HEK293 (cell line): ENCODE results near the gene PRMT2.

Source experiments
- SETDB1 ChIP-seq: IDR thresholded peaks from one replicate; pipeline ENCODE4 v1.6.1; 2017; ENCODE audit warnings: mild to moderate bottlenecking, low read length, moderate library complexity, mixed read lengths; ENCODE audit not compliant: insufficient read length
- ZNF549 ChIP-seq: fragments of 450-650 bp; IDR thresholded peaks from 2 replicates; pipeline ENCODE4 v1.5.1; 2018; ENCODE audit warnings: missing biosample characterization, missing genetic modification characterization, mild to moderate bottlenecking, inconsistent platforms, moderate library complexity
- ZNF558 ChIP-seq: fragments of 450-650 bp; formaldehyde crosslinking; IDR thresholded peaks from 2 replicates; pipeline ENCODE4 v1.5.1; 2016; ENCODE audit warnings: missing biosample characterization, missing genetic modification characterization
- ZSCAN30 ChIP-seq: fragments of 450-650 bp; IDR thresholded peaks from 2 replicates; pipeline ENCODE4 v1.5.1; 2018; ENCODE audit warnings: missing biosample characterization, mild to moderate bottlenecking, missing genetic modification characterization, moderate library complexity
- TF ChIP-seq, protein P1 (sequence below): fragments of 450-650 bp; formaldehyde crosslinking; IDR thresholded peaks from 2 replicates; pipeline ENCODE4 v1.5.1; 2016; ENCODE audit warnings: missing biosample characterization, missing genetic modification characterization
- TF ChIP-seq, protein P2 (sequence below): fragments of 450-650 bp; formaldehyde crosslinking; IDR thresholded peaks from 2 replicates; pipeline ENCODE4 v1.5.1; 2016; ENCODE audit warnings: missing biosample characterization, missing genetic modification characterization, low read depth

DNA sequence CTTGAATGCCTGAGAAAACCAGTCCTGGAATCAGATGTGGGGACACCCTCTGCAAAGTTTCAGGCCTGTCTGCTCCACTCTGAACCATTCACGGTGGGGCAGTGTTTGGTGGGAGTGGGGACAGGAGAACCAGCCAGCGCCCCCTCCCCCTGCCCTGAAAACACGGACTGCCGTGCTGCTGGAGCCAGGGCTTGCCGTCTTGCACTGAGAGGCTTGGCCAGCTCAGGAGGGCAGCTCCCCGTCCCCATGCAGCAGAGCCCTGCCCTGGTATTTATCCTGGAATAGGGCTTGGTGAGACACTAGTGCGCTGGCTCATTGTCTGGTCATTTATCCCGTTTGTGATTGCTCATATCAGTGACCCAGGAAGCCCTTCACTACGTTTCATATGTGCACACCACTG, 34.5 kb upstream of the PRMT2 start:
- TF ChIP-seq, protein P1, sequence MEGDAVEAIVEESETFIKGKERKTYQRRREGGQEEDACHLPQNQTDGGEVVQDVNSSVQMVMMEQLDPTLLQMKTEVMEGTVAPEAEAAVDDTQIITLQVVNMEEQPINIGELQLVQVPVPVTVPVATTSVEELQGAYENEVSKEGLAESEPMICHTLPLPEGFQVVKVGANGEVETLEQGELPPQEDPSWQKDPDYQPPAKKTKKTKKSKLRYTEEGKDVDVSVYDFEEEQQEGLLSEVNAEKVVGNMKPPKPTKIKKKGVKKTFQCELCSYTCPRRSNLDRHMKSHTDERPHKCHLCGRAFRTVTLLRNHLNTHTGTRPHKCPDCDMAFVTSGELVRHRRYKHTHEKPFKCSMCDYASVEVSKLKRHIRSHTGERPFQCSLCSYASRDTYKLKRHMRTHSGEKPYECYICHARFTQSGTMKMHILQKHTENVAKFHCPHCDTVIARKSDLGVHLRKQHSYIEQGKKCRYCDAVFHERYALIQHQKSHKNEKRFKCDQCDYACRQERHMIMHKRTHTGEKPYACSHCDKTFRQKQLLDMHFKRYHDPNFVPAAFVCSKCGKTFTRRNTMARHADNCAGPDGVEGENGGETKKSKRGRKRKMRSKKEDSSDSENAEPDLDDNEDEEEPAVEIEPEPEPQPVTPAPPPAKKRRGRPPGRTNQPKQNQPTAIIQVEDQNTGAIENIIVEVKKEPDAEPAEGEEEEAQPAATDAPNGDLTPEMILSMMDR (tag by site-specific recombination), result no peak
- TF ChIP-seq ZSCAN30, result no peak
- TF ChIP-seq, protein P2, sequence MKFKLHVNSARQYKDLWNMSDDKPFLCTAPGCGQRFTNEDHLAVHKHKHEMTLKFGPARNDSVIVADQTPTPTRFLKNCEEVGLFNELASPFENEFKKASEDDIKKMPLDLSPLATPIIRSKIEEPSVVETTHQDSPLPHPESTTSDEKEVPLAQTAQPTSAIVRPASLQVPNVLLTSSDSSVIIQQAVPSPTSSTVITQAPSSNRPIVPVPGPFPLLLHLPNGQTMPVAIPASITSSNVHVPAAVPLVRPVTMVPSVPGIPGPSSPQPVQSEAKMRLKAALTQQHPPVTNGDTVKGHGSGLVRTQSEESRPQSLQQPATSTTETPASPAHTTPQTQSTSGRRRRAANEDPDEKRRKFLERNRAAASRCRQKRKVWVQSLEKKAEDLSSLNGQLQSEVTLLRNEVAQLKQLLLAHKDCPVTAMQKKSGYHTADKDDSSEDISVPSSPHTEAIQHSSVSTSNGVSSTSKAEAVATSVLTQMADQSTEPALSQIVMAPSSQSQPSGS (tag by site-specific recombination), result no peak
- no peak for TF ChIP-seq ZNF558 (tag by site-specific recombination)
- TF ChIP-seq SETDB1, result no peak
- TF ChIP-seq ZNF549 (tag by site-specific recombination), result no peak
